COR-L47 (cell line): Measurements from ENCODE around the gene MCF2L.
"Not testable (repeated sequence)": the region's sequence is repeated elsewhere in the genome, so short reads cannot be mapped to it uniquely, and the experiment has no call there.

Source experiments
- DNase-seq: peaks from one replicate; lab custom pipeline; 2025; lab: John Stamatoyannopoulos, UW

Gene MCF2L

DNA sequence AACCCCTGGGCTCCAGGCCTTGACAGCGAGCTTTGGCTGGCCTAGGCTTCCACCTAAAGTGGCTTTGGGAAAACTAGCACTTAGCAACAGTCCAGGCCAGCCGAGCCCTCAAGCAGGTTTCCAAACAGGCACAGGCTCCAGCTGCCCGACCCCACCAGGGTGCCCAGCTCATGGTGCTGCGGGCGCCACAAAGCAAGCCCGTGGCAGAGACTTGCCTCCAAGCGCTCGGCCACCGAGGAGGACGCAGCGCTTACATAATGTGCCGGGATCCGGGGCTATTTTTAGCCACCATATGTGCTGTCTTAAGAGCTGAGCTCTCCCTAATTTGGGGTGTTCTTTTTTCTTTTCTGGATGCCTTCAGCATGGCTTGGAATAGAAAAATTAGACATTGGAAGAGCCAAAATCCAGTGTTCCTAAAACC is 80.5 kb downstream of the MCF2L start:
- DNase-seq: no peak

DNA sequence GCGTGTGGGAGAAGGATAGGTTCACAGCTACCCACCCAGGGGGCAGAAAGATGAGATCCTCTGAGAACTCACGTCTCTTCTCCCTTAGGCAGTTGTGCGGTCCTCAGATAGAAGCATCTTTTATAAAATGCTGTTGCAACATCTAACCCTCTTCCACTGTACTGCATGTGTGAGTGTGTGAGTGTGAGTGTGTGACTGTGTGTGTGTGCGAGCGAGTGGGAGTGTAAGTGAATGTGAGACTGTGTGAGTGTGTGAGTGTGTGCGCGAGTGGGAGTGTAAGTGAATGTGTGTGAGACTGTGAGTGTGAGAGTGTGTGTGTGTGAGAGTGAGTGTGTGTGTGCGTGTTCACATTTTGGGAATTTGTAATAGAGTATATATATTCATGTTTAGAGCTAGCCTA is 81.0 kb downstream of the MCF2L start:
- no peak for DNase-seq

GRCh38 chr13:113050734-113051431 is 81.9 kb downstream of the MCF2L start:
- no peak for DNase-seq

DNA sequence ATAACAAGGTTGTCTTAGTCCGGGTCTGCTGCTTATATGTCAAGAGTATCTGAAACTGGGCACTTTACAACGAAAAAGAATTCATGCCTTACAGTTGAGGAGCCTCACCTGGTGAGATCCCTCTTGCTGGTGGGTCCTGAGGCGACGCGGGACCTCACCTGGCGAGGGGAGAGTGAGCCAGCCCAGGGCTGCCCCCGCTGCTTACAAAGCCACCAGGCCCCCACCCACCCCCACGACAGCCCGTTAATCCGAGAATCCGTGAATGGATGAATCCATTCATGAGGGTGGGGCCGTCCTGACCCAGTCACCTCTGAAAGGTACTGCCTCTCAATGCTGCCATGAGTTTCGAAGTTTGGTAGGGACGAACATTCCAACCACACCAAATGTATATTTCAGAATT is 82.6 kb downstream of the MCF2L start:
- no peak for DNase-seq

DNA sequence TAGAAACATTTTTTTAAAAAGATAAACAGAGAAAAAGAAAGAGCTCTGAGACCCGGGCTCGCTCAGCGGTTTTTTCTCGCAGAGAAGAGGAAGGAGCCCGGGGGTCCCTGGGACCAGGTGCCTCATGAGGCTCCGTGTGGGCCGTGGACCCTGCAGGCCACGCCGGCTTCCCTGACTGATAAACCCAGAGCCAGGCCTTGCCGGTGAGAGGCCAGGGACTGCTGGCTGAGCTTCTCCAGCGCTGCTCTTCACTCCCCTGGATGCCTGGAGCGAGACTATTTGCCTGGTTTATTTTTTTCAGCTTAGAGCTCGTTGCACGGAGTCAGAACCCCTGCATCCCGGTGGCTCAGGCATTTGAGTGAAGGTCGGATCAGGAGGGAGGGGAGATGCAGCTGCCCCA is 83.2 kb downstream of the MCF2L start:
- no peak for DNase-seq

GRCh38 chr13:113052971-113053370 is 84.0 kb downstream of the MCF2L start:
- DNase-seq: no peak

- DNase-seq: no peak
Observed at GRCh38 chr13:113053376-113053775, 84.4 kb downstream of the MCF2L start.

DNA sequence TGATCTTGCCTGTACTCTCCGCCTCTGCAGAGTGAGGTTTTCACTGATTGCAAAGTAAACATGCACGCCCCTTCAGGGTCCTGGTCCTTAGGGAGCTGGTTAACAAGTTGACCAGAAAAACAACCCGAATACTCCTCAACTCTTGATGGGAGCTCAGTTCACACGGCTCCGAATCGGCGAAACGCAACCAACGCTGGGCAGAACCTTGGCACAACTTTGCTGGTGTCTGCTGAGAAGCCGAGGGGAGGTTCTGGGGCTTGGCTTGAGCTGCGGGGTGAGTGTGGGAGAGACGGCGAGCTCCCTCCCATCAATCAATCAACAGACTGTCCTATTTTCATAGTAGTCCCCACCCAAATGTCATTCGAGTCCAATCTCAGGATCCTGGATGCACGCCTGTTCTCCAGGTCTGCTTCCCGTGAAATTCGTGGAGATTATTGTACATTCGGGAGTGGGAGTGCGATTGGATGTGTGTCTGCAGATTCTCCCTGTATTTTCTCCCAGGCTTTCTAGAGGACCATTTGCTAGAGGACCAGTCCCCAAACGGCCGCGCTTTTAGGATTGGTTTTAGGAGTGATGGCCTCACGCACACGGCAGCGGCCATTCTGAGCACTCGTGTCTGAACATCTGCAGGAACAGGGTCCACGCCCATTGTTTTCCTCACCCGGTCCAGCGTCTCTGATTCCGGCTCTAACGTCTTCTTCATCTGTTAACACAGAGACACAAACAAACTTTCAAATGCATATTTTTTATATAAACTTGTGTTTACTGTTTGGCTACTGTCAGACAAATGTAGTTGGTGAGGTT is 85.0 kb downstream of the MCF2L start:
- no peak for DNase-seq

- DNase-seq: no peak
Observed at GRCh38 chr13:113057084-113057483, 88.1 kb downstream of the MCF2L start.

GRCh38 chr13:113057559-113057958 is 88.5 kb downstream of the MCF2L start:
- not testable (repeated sequence) for DNase-seq

DNA sequence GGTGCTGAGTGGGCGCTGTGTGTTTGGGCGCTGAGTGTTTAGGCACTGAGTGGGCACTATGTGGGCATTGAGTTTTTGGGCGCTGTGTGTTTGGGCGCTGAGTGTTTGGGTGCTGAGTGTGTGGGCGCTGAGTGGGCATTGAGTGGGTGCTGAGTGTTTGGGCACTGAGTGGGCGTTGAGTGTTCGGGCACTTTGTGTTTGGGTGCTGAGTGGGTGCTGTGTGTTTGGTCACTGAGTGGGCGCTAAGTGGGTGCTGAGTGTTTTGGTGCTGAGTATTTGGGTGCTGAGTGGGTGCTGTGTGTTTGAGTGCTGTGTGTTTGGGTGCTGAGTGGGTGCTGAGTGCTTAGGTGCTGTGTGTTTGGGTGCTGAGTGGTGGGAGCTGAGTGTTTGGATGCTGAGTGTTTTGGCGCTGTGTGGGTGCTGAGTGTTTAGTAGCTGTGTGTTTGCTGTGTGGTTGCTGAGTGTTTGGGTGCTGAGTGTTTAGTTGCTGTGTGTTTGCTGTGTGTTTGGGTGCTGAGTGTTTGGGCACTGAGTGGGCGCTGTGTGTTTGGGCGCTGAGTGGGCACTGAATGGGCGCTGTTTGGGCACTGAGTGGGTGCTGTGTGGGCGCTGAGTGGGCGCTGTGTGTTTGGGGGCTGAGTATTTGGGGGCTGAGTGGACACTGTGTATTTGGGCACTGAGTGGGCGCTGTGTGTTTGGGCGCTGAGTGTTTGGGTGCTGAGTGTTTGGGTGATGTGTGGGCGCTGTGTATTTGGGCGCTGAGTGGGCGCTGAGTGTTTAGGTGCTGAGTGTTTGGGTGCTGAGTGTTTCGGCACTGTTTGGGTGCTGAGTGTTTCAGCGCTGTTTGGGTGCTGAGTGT is 89.3 kb downstream of the MCF2L start:
- no peak for DNase-seq

- DNase-seq: no peak
Observed at GRCh38 chr13:113058988-113059850, 90.2 kb downstream of the MCF2L start.

- DNase-seq: no peak
Observed at GRCh38 chr13:113059891-113060290, 90.9 kb downstream of the MCF2L start.

DNA sequence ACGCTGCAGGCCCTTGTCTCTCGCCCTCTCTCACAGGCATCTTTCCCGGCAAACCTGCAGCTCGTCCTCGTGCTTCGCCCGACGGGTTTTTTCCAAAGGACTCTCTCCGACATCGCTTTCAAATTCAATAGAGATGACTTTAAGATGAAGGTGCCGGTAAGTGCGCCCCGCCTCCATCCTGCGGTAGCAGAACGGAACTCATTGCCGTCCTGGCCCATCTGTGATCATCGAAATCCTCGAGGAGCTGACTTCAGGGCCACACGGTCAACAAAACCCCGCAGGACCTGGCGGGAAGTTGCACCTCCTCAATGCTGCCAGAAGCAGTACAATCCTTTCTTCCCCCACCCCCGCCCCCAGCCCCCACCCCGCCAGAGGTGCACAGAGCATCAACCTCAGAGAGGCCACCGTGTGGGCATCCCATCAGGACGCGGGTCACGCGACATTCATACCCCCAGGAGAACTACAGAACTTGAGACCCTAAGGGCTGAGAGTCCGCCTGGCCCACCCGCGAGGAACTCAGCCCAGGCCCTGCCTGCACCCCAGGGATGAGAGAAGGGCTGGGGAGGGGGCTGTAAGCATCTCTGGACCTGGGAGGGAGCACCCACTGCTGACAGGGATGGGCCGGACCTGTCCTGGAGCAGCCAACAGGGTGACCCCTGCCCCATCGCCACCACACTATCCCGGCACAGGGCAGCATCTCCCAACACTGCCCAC is 91.7 kb downstream of the MCF2L start:
- DNase-seq: no peak

GRCh38 chr13:113061271-113061625 is 92.2 kb downstream of the MCF2L start:
- DNase-seq: no peak

GRCh38 chr13:113061796-113062425 is 92.9 kb downstream of the MCF2L start:
- no peak for DNase-seq

- DNase-seq: no peak
Observed at GRCh38 chr13:113062691-113063090, 93.7 kb downstream of the MCF2L start.

DNA sequence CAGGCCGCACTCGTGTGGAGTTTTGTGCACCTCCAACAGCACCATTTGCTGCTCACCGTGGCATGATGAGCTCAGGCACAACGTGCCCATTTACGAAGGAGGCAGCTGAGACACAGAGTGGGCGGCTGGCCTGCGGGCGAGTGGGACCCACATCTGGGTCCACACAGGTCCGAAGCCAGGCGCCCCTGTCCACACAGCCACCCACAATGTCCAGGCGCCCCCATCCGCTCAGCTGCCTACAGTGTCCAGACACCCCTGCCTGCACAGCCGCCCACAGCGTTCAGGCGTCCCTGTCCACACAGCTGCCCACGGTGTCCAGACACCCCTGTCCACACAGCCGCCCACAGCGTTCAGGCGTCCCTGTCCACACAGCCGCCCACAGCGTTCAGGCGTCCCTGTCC is 94.1 kb downstream of the MCF2L start:
- DNase-seq: no peak

DNA sequence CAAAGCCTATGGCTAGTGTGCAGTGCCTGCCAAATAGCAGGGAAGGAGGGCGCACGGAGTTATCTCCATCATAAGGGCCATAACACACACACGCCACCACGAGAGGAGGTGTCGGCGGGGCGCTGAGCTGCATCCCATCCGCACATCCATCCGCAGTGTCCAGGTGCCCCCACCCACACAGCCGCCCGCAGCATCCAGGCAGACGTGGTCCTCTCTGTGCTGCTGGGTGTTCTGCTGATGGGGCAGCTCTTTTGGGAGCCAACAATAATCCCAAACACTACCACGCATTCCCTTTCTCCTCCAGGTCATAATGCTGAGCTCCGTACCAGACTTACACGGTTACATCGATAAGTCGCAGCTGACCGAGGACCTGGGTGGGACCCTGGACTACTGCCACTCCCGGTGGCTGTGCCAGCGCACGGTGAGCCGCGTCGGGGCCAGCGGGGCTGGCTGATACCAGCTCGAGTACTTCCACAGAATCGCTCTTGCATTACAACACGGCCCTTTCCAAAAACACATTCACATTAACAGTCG is 95.1 kb downstream of the MCF2L start:
- DNase-seq: no peak
